Glomerular visceral epithelial cell (primary cell): ENCODE data around the gene ENPEP.
A peak's percentile ranks its signal among the peaks of the same experiment; 100 is the strongest.
"Not testable (repeated sequence)": the region's sequence is repeated elsewhere in the genome, so short reads cannot be mapped to it uniquely, and the experiment has no call there.

Experiments used
- DNase-seq: peaks from one replicate; pipeline ENCODE4 v3.0.0-alpha.2; 2016; ENCODE audit errors: extremely low spot score

The ENPEP gene

GRCh38 chr4:110520886-110521285 lies 44.9 kb downstream of the ENPEP start:
- DNase-seq, result no peak

GRCh38 chr4:110526589-110526988 lies 50.6 kb downstream of the ENPEP start:
- DNase-seq, result no peak

GRCh38 chr4:110527156-110527555 lies 51.2 kb downstream of the ENPEP start:
- DNase-seq, result no peak

GRCh38 chr4:110532901-110533589 lies 57.1 kb downstream of the ENPEP start:
- no peak for DNase-seq

GRCh38 chr4:110533590-110533910 lies 57.6 kb downstream of the ENPEP start:
- no peak for DNase-seq

- DNase-seq, result peak; percentile 77
These were observed 58.0 kb downstream of the ENPEP start for GRCh38 chr4:110533940-110534339.

- no peak for DNase-seq
These were observed 64.6 kb downstream of the ENPEP start for GRCh38 chr4:110540581-110540980.

- DNase-seq, result peak; percentile 52
These were observed 65.1 kb downstream of the ENPEP start for GRCh38 chr4:110540982-110541451.

- no peak for DNase-seq
These were observed 67.6 kb downstream of the ENPEP start for GRCh38 chr4:110543577-110543976.

- DNase-seq, result no peak
These were observed 68.6 kb downstream of the ENPEP start for GRCh38 chr4:110544594-110544993.

GRCh38 chr4:110550260-110550659 lies 74.3 kb downstream of the ENPEP start:
- DNase-seq, result peak; percentile 1

GRCh38 chr4:110553197-110553596 lies 77.2 kb downstream of the ENPEP start:
- no peak for DNase-seq

- no peak for DNase-seq
These were observed 91.3 kb downstream of the ENPEP start for GRCh38 chr4:110567214-110567613.

GRCh38 chr4:110576696-110577095 lies 100.7 kb downstream of the ENPEP start:
- not testable (repeated sequence) for DNase-seq

GRCh38 chr4:110586131-110586850 lies 110.3 kb downstream of the ENPEP start:
- peak; percentile 55 for DNase-seq

- DNase-seq, result no peak
These were observed 111.8 kb downstream of the ENPEP start for GRCh38 chr4:110587666-110588285.

GRCh38 chr4:110589297-110589696 lies 113.3 kb downstream of the ENPEP start:
- DNase-seq, result no peak

- no peak for DNase-seq
These were observed 119.6 kb downstream of the ENPEP start for GRCh38 chr4:110595583-110595982.

- no peak for DNase-seq
These were observed 120.5 kb downstream of the ENPEP start for GRCh38 chr4:110596431-110596830.

- no peak for DNase-seq
These were observed 121.6 kb downstream of the ENPEP start for GRCh38 chr4:110597582-110597981.

GRCh38 chr4:110602061-110602460 lies 126.1 kb downstream of the ENPEP start:
- no peak for DNase-seq

- no peak for DNase-seq
These were observed 129.1 kb downstream of the ENPEP start for GRCh38 chr4:110605077-110605476.
